ENCODE results near the gene SLC51B.
"Not testable (repeated sequence)": the region's sequence is repeated elsewhere in the genome, so short reads cannot be mapped to it uniquely, and the experiment has no call there.

The SLC51B gene

DNA sequence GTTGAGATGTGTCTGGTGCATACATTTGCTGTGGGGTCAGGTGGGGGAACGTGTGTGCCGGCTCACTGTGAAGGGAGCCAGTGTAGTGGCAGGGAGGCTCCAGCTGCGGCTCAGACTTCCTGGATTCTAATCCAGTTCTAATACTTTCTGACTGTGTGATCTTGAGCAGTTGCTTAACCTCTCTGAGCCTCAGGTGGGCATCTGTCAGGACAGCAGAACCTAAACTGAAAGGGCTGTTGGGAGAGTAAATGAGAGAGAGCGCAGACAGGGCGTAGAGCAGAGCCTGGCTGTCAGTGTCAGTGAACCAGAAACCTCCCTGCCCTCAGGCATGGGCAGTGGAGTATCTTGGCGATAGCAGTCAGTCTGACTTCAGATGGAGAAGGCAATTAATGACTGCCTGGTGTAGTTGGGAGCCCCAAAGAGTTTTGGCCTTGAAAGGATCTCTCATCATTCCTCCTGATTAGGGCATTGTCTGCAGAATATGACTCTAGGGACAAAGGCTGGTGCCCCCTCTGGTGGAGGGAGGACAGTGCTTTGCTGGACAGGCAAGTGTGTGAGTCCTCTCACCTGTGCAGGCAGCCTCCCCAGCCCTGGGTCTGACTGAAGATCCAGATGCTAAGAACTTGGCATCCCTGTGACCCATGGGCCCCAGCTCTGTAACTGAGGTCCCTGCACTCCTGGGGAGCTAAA is 40.9 kb downstream of the SLC51B start:
- no peak for DNase-seq

DNA sequence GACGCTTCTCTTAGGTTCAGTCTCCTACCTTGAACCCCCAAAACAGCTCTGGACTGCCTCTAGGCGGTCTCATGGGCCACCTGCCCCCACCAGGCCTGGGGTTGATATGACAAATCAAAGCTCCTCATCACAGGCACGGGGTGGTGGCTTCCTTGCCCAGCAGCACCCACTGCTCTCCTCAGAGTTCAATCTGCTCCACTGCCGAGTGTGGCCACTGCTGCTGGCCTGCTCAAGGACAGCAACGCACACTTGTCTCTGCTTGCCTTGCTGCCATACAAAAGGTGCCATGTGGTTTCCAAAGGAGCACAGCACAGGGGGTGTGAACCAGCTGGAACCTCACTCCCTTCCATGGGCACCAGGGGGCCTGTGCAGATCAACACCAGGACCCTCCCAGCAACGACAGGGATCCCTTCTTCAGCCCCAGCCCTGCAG is 41.5 kb downstream of the SLC51B start:
- no peak for DNase-seq

DNA sequence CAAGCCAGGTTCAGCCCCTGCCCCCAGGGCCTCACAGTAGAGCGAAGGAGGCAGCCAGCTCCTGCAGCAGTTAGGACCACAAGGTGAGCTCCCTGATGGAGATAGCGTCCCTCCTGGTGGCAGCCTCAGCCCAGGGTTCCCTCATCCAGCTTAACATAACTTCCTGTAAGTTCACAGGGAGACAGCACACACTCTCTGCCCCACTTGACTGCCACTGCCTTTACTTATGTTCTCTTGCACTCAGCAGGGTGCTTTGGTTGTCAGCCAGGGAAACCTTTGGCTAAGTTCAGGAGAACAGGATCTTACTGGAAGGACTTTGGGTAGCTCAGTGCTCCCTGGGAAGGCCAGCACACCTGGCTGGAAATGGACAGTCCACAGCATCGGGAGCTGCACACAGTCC is 42.2 kb downstream of the SLC51B start:
- no peak for DNase-seq

DNA sequence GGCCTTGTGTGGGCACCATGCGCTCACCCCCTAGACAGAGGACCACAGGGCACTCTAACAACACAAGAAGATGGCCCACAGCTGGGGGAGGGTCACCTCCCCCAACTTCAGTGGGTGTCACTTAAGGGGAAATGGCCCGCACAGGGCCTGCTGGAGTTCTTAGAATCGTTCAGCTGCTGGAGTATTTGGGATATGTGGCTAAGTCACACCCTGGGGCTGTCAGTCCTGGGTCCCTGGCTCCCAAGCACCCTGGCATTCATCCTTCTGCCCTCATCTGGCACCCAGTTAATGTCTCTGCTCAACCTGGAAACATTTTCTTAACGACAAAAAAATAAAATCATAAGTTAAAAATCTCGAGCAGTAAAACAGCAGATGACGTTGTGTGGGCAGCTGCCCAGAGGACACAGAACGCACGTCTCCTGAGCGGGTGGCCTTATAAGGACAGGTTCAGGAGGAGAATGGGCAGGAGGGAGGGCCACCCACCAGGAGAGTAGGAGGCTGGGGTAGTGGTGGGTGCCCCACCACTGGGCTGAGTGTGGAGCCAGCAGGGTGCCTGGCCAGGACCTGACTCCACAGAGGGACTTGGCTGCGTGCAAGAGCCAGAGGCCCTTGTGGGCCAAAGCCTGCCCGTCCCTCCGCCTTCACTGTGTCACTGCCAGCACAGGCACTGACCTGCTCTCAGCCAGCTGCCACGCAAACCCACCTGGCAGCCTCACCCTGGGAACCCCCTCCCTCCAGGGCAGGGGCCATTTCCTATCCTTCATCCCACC is 42.9 kb downstream of the SLC51B start:
- DNase-seq: no peak

GRCh38 chr15:65088643-65089021 is 43.4 kb downstream of the SLC51B start:
- DNase-seq: no peak

DNA sequence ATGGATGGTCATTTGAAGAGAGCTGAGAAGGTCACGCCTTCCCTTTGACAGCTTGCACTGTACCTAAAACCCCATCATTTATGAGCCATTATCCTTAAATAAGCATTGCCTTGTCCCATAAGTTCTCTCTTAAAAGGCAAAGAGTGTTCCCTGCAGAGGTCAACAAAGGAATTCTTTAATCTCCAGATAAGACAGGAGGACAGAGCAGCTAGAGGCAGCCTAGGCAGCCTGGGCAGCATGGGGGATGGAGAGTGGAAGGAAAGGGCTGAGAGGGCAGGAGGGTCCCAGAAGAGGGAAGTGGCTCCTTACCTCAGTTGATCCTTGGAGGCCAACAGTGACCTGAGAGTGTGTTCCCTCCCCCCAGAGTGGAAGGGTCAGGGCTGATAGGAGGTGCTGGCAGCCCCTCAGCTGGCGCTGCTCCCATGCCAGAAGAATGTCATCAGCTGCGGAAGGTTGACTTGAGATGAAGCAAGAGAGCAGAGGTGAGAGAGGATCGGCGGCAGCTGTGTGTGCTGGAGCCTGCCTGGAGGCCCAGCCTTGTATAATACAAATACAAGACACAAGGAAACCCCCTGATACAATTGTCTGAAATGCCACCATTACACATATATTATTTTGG is 44.1 kb downstream of the SLC51B start:
- no peak for DNase-seq

- no peak for DNase-seq
These were observed 47.0 kb downstream of the SLC51B start for GRCh38 chr15:65091946-65092770.

DNA sequence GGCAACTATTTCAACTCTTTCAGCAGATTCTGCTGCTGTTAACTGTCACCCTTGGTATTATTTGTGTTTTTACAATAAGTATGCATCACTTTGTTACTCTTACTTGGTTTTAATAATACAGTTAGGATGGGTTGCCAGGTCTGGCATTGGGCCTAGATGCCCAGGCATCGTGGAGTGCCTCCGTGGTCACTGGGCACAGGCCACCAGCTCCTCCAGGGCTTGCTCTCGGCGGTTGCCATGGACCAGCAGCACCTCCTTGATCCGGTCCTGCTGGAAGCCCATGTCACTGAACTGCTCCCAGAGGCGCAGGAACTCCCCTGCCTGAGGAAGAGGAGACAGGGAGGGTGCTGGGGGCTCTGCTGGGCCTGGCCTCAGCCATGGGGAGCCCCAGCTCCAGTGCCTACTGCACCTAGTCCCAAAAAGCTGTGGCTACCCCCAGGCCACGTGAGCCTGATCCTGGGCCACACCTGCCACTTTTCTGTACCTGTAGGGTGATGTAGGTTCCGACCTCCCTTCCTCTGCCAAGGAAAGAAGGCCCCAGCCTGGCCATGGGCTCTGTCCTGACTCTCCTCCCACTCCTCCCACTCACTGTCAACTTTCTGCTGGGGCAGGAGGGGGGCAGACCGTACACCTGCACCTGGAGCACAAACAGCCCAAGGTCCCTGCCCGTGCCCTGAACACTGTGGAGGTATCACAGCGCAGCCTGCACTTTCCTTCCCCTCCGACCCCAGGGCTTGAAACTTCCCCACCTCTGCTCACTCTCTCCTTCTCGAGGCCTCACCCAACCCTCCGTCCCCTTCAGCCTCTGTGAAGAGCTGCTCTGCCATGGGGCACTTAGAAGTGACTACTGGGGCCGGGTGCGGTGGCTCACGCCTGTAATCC is 48.0 kb downstream of the SLC51B start:
- DNase-seq: no peak

DNA sequence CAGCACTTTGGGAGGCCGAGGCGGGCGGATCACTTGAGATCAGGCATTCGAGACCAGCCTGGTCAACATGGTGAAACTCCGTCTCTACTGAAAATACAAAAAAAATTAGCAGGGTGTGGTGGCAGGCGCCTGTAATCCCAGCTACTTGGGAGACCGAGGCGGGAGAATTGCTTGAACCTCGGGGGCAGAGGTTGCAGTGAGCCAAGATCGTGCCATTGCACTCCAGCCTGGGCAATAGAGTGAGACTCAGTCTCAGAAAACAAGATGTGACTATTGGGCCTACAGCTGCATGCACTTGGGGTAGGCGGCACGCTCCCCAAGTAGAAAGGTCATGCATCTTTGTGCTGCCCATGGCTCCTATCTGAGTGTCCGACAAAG is 48.6 kb downstream of the SLC51B start:
- not testable (repeated sequence) for DNase-seq

GRCh38 chr15:65094294-65094995 is 49.3 kb downstream of the SLC51B start:
- DNase-seq: no peak

DNA sequence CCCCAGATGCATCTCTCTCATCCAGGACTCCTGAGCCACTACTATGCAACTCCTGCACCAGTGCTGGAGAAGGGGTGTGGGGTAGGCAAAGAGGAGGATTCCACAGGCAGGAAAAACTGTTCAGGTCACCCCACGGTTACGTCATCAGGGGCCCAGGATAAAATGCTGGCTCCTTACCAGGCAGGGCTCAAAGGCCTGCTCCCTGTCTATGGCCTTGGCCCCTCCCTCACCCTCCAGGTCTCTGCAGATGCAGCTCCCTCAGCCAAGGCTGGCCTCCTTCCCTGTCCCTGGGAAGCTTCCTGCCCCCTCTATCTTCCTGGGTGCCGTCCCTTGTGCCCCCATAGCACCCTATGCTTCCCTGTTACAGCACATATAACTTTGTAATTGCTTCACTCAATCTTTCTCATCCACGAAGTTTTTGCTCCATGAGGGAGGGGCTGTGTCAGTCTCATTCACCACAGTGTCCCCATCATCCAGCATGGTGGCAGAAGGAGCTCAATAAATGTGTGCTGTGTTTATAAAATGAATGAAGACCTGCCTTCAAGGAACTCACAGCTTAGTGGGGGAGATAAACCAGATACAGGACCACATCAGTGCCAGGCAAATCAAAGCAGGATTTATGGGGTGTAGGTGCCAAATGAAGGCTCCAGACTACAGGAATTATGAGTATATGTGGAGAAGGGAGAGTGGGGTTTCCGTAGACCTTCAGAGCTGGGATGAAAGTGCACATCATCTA is 50.0 kb downstream of the SLC51B start:
- no peak for DNase-seq

- DNase-seq: no peak
These were observed 50.5 kb downstream of the SLC51B start for GRCh38 chr15:65095747-65096104.

DNA sequence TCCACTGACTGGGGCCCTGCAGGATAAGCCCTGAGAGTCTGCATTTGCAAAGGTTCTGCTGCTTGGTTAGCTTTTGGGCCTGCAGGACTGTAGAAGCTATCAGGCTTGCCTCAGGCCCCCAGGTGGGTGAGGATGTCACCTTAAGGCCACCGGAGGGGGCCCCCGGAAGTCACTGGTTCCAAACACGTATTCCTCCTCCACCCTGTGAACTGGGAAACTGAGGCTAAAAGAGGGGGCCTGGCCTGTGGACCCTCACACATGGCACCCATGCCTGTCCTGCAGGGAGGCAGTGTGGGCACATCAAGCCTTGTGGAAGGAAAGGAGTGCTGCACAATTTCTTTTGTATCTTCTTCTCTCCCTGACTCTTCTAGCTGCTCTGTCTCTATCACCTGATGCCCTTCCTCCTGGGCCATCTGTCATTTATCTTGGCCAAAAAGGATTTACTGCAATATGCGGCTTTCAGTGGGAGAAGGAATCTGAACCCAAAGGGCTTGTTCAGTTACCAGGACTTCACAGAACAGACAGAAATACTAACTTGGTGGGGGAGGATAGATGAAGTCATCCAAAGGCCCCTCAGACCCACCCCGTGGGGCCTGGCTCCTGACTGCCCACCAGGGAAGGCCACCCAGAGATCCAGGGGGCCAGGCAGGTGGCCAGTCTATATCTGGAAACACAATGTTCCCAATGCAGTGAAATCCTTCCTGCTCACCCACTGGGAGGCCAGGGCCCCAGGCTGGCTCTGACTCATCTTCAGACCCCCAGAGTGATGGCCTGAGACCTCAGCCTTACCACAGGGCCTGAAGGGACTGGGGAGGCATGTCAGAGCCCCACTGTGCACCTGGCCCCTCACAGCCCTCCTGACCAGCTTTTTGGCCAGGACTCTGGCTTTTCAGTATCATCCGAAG is 51.5 kb downstream of the SLC51B start:
- peak; percentile 20 to 58 for DNase-seq

GRCh38 chr15:65097651-65098263 is 52.6 kb downstream of the SLC51B start:
- no peak for DNase-seq

- DNase-seq: no peak
These were observed 54.1 kb downstream of the SLC51B start for GRCh38 chr15:65099336-65099735.

GRCh38 chr15:65099801-65100200 is 54.6 kb downstream of the SLC51B start:
- not testable (repeated sequence) for DNase-seq

DNA sequence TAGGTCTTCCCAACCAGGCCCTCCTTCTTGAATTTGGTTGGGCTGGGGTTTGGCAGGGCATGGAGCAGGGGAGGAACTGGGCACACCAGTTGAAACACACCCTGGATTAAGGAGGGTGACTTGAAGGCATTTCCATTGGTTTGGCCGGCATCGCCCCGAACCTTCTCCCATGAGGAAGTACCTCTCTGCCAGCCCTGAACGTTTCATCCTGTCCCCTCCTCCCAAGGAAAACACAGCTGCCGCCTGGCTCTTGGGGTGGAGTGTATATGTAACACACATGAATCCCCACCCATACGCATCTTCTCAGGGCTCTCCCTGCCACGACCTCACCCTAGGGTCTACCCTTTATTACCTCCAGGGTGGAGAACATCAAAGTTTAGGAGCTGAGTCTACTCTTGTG is 55.3 kb downstream of the SLC51B start:
- no peak for DNase-seq

- peak in 1 of 2 experiments; percentile 12 for DNase-seq
These were observed 56.3 kb downstream of the SLC51B start for GRCh38 chr15:65101411-65101890.

Measured in cerebellar nuclear complex (tissue), 1 donor.